K562 (cell line): ENCODE measurements around the gene FBXO11. TPM values are rescaled to one million over a fixed set of nuclear protein-coding genes. Genes with fewer than 3 reads are reported as not detected.
A peak's percentile ranks its signal among the peaks of the same experiment; 100 is the strongest.

Experiments used
- ATF4 ChIP-seq: fragments of 450-650 bp; formaldehyde crosslinking; IDR thresholded peaks from 2 replicates; pipeline ENCODE4 v1.4.0; 2022; ENCODE audit warnings: mild to moderate bottlenecking, moderate library complexity
- ATF6 ChIP-seq: sonication (generic); formaldehyde crosslinking; IDR thresholded peaks from 2 replicates; pipeline ENCODE4 v1.4.0; 2020; ENCODE audit warnings: mild to moderate bottlenecking, missing genetic modification reagents
- CBX2 ChIP-seq: fragments of 200-600 bp; sonication (generic); IDR thresholded peaks from one replicate; pipeline ENCODE4 v1.6.1; 2012; ENCODE audit warnings: mild to moderate bottlenecking, low read length, inconsistent platforms; ENCODE audit not compliant: insufficient read depth, poor library complexity, severe bottlenecking
- HLTF ChIP-seq: fragments of 450-650 bp; IDR thresholded peaks from 2 replicates; pipeline ENCODE4 v1.6.1; 2016
- IRF9 ChIP-seq: fragments of 450-650 bp; IDR thresholded peaks from 2 replicates; pipeline ENCODE4 v1.6.1; 2016; ENCODE audit warnings: missing biosample characterization, missing genetic modification characterization
- JUND ChIP-seq, 2 experiments: IDR thresholded peaks; 2 replicates in 1 of 2; 3 replicates in 1 of 2; pipeline ENCODE4 v1.6.1; 2011; ENCODE audit warnings: borderline replicate concordance in 2 of 2, low read depth in 2 of 2, low read length in 2 of 2, improper control_type of control experiment in 1 of 2, missing biosample characterization in 1 of 2, missing genetic modification characterization in 1 of 2, missing genetic modification reagents in 1 of 2
- KDM4B ChIP-seq, 2 experiments: fragments of 450-650 bp in 1 of 2; sonication (generic) in 1 of 2; IDR thresholded peaks; 2 replicates each; pipeline ENCODE4 v1.6.1; 2016 to 2017; ENCODE audit warnings: borderline replicate concordance in 2 of 2, antibody characterized with exemption in 1 of 2, low read depth in 1 of 2, mild to moderate bottlenecking in 1 of 2
- PURB ChIP-seq: sonication (generic); formaldehyde crosslinking; IDR thresholded peaks from 2 replicates; pipeline ENCODE4 v1.9.0; 2021; ENCODE audit warnings: low read depth, mild to moderate bottlenecking, missing genetic modification reagents
- ZFP30 ChIP-seq: fragments of 250-450 bp; sonication (Bioruptor Pico); IDR thresholded peaks from 2 replicates; pipeline ENCODE4 v1.8.0; 2022; ENCODE audit warnings: moderate library complexity, mild to moderate bottlenecking, inconsistent platforms, borderline replicate concordance
- ZNF184 ChIP-seq: sonication (generic); formaldehyde crosslinking; IDR thresholded peaks from 2 replicates; pipeline ENCODE4 v1.5.0; 2020; ENCODE audit warnings: missing genetic modification reagents
- ZNF507 ChIP-seq: conservative IDR thresholded peaks from 2 replicates; pipeline ENCODE4 v1.6.1; 2017; ENCODE audit warnings: missing genetic modification characterization, missing compliant biosample characterization
- ZNF830 ChIP-seq: fragments of 250-450 bp; sonication (Bioruptor Pico); IDR thresholded peaks from 2 replicates; pipeline ENCODE4 v1.5.0; 2021; ENCODE audit warnings: mild to moderate bottlenecking
- polyA plus RNA-seq, 8 experiments: library from polyadenylated mRNA; depleted of rRNA in 4 of 8; stranded (reverse) in 5 of 8; unstranded in 3 of 8; fragments of >200 nt; fragmentation: Nextera tagmentation in 2 of 8; fragmentation: Illumina TruSeq in 1 of 8; extraction: Ambion mirVana in 2 of 8; extraction: Trizol in 1 of 8; gene quantifications; 2 replicates each; pipeline versions ENCODE4 v1.2.1 to v1.2.3, GENCODE V29; 2011 to 2014; ENCODE audit warnings: inconsistent platforms in 1 of 8, missing spikeins in 1 of 8
- total RNA-seq, 7 experiments: library from RNA; depleted of rRNA in 6 of 7; stranded (reverse); fragments of >200 nt in 6 of 7; fragmentation: Illumina TruSeq in 2 of 7; extraction: Trizol in 2 of 7; gene quantifications; 2 replicates each; pipeline versions ENCODE4 v1.2.1 to v1.2.3, GENCODE V29; 2011 to 2021; ENCODE audit warnings: low replicate concordance in 1 of 7
- TF ChIP-seq, protein P1 (sequence below): fragments of 450-650 bp; conservative IDR thresholded peaks from 2 replicates; pipeline ENCODE4 v1.6.1; 2016; ENCODE audit warnings: missing genetic modification characterization, low read depth, mild to moderate bottlenecking, control low read depth, missing compliant biosample characterization
- TF ChIP-seq, protein P2 (sequence below): fragments of 450-650 bp; conservative IDR thresholded peaks from 2 replicates; pipeline ENCODE4 v1.6.1; 2016; ENCODE audit warnings: missing genetic modification characterization, low read depth, mild to moderate bottlenecking, missing compliant biosample characterization, moderate library complexity
- TF ChIP-seq, protein P3 (sequence below), 2 experiments: fragments of 450-650 bp in 1 of 2; sonication (generic) in 1 of 2; formaldehyde crosslinking; conservative IDR thresholded peaks; 2 replicates each; pipeline versions ENCODE4 v1.4.0 to v1.8.1; 2020 to 2022; ENCODE audit warnings: mild to moderate bottlenecking in 1 of 2, missing genetic modification reagents in 1 of 2
- TF ChIP-seq, protein P4 (sequence below): fragments of 450-650 bp; IDR thresholded peaks from 2 replicates; pipeline ENCODE4 v1.6.1; 2016; ENCODE audit warnings: antibody characterized with exemption

FBXO11 gene
- total and polyA plus RNA-seq, 9 of the 15 experiments (the other 6 are each of a cell fraction or from before 2014, with no cell fraction given): 8.8 to 44.5 (median 24.1) TPM

DNA sequence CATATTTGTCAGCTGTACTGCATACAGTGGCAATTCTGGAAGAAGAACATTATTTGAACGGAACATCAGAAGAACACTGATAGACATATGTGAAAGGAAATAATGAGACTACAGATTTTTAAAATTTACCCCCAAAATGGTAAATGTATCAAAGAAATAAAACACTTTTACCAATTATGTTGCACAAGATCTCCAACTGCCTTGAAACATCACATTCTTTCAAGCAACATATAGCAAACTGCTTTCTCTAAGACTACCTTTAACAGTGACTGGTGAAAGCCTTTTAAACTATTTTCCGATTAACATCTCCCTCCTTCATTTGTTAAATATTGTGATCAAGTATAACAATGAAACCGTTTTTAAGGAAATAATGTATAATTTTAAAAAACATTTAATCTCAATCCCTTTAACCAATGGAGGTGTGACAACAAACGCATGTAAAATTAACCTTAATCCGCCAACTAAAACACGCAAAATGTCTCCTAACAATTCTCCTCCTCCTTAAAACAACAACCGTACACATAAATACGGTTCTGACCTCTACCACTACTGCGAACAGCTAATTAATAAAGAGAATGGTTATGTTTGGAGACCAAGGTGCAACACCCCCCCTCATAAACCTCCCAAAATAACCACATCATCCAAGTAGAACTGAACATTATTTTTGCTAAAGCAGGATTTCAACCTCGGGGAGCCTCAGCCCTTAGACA lies 2.4 kb downstream of the FBXO11 start (continued):
- TF ChIP-seq ATF6 (CRISPR knock-in tag) (0 out of 2 replicates have a peak, but pooled peaks have one; percentile 52), ATF4 (CRISPR knock-in tag) (no peak), ZNF507 (tag) (no peak), PURB (CRISPR knock-in tag) (no peak), ZNF184 (no peak), ZFP30 (CRISPR knock-in tag) (no peak), HLTF (no peak), CBX2 (no peak), ZNF830 (CRISPR knock-in tag) (no peak), IRF9 (tag) (no peak), KDM4B (IDR thresholded peaks at IDR 0.05; ENCODE audit: borderline replicate concordance in 2 of 2, low read depth in 1 of 2) (no peak), JUND (IDR thresholded peaks at IDR 0.05; ENCODE audit: borderline replicate concordance, low read depth, low read length) (no peak), JUND (tag; IDR thresholded peaks at IDR 0.05; ENCODE audit: borderline replicate concordance, low read depth, low read length) (no peak)
- TF ChIP-seq, protein P1, sequence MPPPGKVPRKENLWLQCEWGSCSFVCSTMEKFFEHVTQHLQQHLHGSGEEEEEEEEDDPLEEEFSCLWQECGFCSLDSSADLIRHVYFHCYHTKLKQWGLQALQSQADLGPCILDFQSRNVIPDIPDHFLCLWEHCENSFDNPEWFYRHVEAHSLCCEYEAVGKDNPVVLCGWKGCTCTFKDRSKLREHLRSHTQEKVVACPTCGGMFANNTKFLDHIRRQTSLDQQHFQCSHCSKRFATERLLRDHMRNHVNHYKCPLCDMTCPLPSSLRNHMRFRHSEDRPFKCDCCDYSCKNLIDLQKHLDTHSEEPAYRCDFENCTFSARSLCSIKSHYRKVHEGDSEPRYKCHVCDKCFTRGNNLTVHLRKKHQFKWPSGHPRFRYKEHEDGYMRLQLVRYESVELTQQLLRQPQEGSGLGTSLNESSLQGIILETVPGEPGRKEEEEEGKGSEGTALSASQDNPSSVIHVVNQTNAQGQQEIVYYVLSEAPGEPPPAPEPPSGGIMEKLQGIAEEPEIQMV: no peak
- TF ChIP-seq, protein P2, sequence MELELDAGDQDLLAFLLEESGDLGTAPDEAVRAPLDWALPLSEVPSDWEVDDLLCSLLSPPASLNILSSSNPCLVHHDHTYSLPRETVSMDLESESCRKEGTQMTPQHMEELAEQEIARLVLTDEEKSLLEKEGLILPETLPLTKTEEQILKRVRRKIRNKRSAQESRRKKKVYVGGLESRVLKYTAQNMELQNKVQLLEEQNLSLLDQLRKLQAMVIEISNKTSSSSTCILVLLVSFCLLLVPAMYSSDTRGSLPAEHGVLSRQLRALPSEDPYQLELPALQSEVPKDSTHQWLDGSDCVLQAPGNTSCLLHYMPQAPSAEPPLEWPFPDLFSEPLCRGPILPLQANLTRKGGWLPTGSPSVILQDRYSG (tag): no peak
- TF ChIP-seq, protein P3, sequence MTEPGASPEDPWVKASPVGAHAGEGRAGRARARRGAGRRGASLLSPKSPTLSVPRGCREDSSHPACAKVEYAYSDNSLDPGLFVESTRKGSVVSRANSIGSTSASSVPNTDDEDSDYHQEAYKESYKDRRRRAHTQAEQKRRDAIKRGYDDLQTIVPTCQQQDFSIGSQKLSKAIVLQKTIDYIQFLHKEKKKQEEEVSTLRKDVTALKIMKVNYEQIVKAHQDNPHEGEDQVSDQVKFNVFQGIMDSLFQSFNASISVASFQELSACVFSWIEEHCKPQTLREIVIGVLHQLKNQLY (CRISPR knock-in tag; conservative IDR thresholded peaks at IDR 0.05): no peak
- TF ChIP-seq, protein P4, sequence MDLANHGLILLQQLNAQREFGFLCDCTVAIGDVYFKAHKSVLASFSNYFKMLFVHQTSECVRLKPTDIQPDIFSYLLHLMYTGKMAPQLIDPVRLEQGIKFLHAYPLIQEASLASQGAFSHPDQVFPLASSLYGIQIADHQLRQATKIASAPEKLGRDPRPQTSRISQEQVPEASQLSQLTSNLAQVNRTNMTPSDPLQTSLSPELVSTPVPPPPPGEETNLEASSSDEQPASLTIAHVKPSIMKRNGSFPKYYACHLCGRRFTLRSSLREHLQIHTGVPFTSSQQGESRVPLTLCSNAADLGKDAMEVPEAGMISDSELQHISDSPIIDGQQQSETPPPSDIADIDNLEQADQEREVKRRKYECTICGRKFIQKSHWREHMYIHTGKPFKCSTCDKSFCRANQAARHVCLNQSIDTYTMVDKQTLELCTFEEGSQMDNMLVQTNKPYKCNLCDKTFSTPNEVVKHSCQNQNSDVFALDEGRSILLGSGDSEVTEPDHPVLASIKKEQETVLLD: no peak
